WTC11 (cell line): ENCODE results near the gene CUEDC1.

ENCODE experiments used
- ATF3 ChIP-seq: sonication (generic); formaldehyde crosslinking; conservative IDR thresholded peaks from 2 replicates; pipeline ENCODE4 v1.8.1; 2022; ENCODE audit warnings: mild to moderate bottlenecking, missing genetic modification reagents
- CBFB ChIP-seq: sonication (generic); formaldehyde crosslinking; IDR thresholded peaks from 2 replicates; pipeline ENCODE4 v1.8.1; 2022; ENCODE audit warnings: mild to moderate bottlenecking, low read depth, missing genetic modification reagents
- CREB1 ChIP-seq: sonication (generic); formaldehyde crosslinking; IDR thresholded peaks from 2 replicates; pipeline ENCODE4 v1.8.0; 2023; ENCODE audit warnings: mild to moderate bottlenecking, missing genetic modification reagents
- CTCF ChIP-seq: fragments of 200-600 bp; IDR thresholded peaks from 2 replicates; pipeline ENCODE4 v1.8.0; 2022; ENCODE audit warnings: antibody characterized with exemption
- E2F1 ChIP-seq: sonication (generic); formaldehyde crosslinking; IDR thresholded peaks from 2 replicates; pipeline ENCODE4 v1.8.0; 2022; ENCODE audit warnings: mild to moderate bottlenecking, missing genetic modification reagents
- GRHL2 ChIP-seq: fragments of 250-450 bp; sonication (Bioruptor Pico); IDR thresholded peaks from 2 replicates; pipeline ENCODE4 v1.8.0; 2022; ENCODE audit warnings: mild to moderate bottlenecking, moderate library complexity; ENCODE audit not compliant: insufficient replicate concordance, severe bottlenecking
- HMGXB4 ChIP-seq: sonication (generic); formaldehyde crosslinking; IDR thresholded peaks from 2 replicates; pipeline ENCODE4 v1.8.1; 2023; ENCODE audit warnings: mild to moderate bottlenecking, moderate library complexity, missing genetic modification reagents
- JUN ChIP-seq: sonication (generic); formaldehyde crosslinking; IDR thresholded peaks from 2 replicates; pipeline ENCODE4 v1.8.0; 2023; ENCODE audit warnings: mild to moderate bottlenecking, missing genetic modification reagents
- MAX ChIP-seq: sonication (generic); formaldehyde crosslinking; IDR thresholded peaks from 2 replicates; pipeline ENCODE4 v1.8.0; 2022; ENCODE audit warnings: mild to moderate bottlenecking, missing genetic modification reagents
- NFYB ChIP-seq: sonication (generic); formaldehyde crosslinking; conservative IDR thresholded peaks from 2 replicates; pipeline ENCODE4 v1.8.0; 2022; ENCODE audit warnings: low read depth, missing genetic modification reagents
- PRDM15 ChIP-seq: sonication (generic); formaldehyde crosslinking; IDR thresholded peaks from 2 replicates; pipeline ENCODE4 v1.8.0; 2022; ENCODE audit warnings: missing genetic modification reagents
- SMAD3 ChIP-seq: sonication (generic); formaldehyde crosslinking; IDR thresholded peaks from 2 replicates; pipeline ENCODE4 v1.8.0; 2022; ENCODE audit warnings: missing genetic modification reagents, mild to moderate bottlenecking, borderline replicate concordance
- ZNF138 ChIP-seq: sonication (generic); formaldehyde crosslinking; conservative IDR thresholded peaks from 2 replicates; pipeline ENCODE4 v1.8.1; 2022; ENCODE audit warnings: mild to moderate bottlenecking, moderate library complexity, missing genetic modification reagents

- TF ChIP-seq CTCF: no peak
- TF ChIP-seq HMGXB4 (CRISPR knock-in tag): no peak
- no peak for TF ChIP-seq JUN
- TF ChIP-seq GRHL2 (CRISPR knock-in tag): no peak
- no peak for TF ChIP-seq NFYB
- TF ChIP-seq CREB1 (CRISPR knock-in tag): no peak
- no peak for TF ChIP-seq CBFB (CRISPR knock-in tag)
- no peak for TF ChIP-seq ATF3 (CRISPR knock-in tag)
- no peak for TF ChIP-seq MAX (CRISPR knock-in tag)
- no peak for TF ChIP-seq SMAD3
- TF ChIP-seq ZNF138 (CRISPR knock-in tag): no peak
- TF ChIP-seq PRDM15 (CRISPR knock-in tag): no peak
- TF ChIP-seq E2F1 (CRISPR knock-in tag): no peak
Observed at GRCh38 chr17:57943645-57944044, 11.6 kb downstream of the CUEDC1 start.
